Natural killer cell treated with Interleukin-12 subunit alpha and Interleukin-12 subunit beta and Interleukin-15 and Interleukin-18, amount 100 ng/mL, for 72 hours (primary cell): ENCODE results near the gene NDFIP1. TPM values are rescaled to one million over a fixed set of nuclear protein-coding genes. Genes with fewer than 3 reads are reported as not detected.

ENCODE experiments used
- ATAC-seq, 2 donors: fragments of 150-1000 bp; cut with Tn5 transposase in 1 of 2; sonication (Bioruptor Pico), chemical (Tn5 transposase) in 1 of 2; 2 replicates each; pipeline ENCODE4 v1.10.0; 2021
- DNase-seq: peaks from one replicate; pipeline ENCODE4 v3.0.0; 2022; ENCODE audit warnings: low spot score
- H3K27ac Mint-ChIP-seq, 2 donors: 1 replicate in 1 of 2; 2 replicates in 1 of 2; pipeline ENCODE4 v1.8.0; 2022; ENCODE audit warnings: mixed read lengths in 2 of 2, mild to moderate bottlenecking in 1 of 2, moderate library complexity in 1 of 2
- H3K27me3 Mint-ChIP-seq, 2 donors: 1 replicate in 1 of 2; 2 replicates in 1 of 2; pipeline ENCODE4 v1.8.0; 2022; ENCODE audit warnings: mixed read lengths in 2 of 2
- H3K36me3 Mint-ChIP-seq: one replicate; pipeline ENCODE4 v1.8.0; 2022; ENCODE audit warnings: mixed read lengths
- H3K4me1 Mint-ChIP-seq, 2 donors: 1 replicate in 1 of 2; 2 replicates in 1 of 2; pipeline ENCODE4 v1.8.0; 2022; ENCODE audit warnings: low read depth in 2 of 2, mixed read lengths in 2 of 2, mild to moderate bottlenecking in 1 of 2
- H3K4me3 Mint-ChIP-seq: one replicate; pipeline ENCODE4 v1.8.0; 2022; ENCODE audit warnings: mixed read lengths
- H3K9me3 Mint-ChIP-seq: 2 replicates; pipeline ENCODE4 v1.8.0; 2022; ENCODE audit warnings: mixed read lengths
- total RNA-seq, 2 donors: library from RNA; stranded (reverse); gene quantifications; one replicate each; pipeline ENCODE4 v1.2.3, GENCODE V29; 2022

NDFIP1 gene
- total RNA-seq, 2 donors from 2014 or later = 24.2 to 24.4 TPM

DNA sequence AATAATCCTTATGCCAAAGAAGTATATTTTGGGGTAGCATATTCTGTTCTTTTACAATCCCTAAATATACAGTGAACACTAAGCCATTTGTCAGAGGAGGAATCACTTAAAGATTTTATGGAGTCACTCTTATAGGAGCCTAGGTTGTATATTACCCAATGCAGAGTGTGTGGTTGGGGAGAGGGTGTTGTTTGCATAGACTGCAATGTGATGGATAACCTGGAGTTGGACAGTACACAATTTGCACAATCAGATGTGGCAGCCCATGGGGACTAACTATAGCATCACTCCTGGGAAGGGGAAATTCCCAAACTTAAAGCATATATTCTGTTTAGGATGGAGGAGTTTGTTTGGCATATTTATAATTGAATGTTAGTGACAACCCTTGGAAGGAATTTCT, 9.6 kb upstream of the NDFIP1 start:
- Mint-ChIP-seq H3K27ac (no peak overlapping the region), H3K9me3 (no peaks in the 10 kb centered on the region), H3K27me3 (peaks cover 0 to 8% of the 10 kb centered on the region in 2 donors), H3K36me3 (no peaks in the 10 kb centered on the region), H3K4me3 (no peak overlapping the region), H3K4me1 (peaks cover 14 to 18% of the 10 kb centered on the region in 2 donors)
- ATAC-seq (no peak), DNase-seq (no peak)

DNA sequence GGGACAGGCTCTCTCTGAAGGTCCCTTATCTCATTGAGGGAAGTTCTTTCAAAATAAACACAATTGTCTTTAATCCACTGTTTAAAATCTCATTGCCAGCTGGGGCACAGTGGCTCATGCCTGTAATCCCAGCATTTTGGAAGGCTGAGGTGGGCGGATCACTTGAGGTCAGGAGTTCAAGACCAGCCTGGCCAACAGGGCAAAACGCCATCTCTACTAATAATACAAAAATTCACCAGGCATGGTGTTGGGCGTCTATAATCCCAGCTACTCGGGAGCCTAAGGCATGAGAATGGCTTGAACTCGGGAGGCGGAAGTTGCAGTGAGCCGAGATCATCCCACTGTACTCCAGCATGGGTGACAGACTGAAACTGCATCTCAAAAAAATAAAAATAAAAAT, 8.3 kb upstream of the NDFIP1 start:
- no peak for ATAC-seq
- H3K4me1 Mint-ChIP-seq = peaks cover 13 to 18% of the 10 kb centered on the region in 2 donors
- no peaks in the 10 kb centered on the region for H3K36me3 Mint-ChIP-seq
- no peak for DNase-seq
- no peaks in the 10 kb centered on the region for H3K9me3 Mint-ChIP-seq
- no peak overlapping the region for H3K27ac Mint-ChIP-seq
- no peak overlapping the region for H3K4me3 Mint-ChIP-seq
- H3K27me3 Mint-ChIP-seq = peaks cover 0 to 8% of the 10 kb centered on the region in 2 donors

DNA sequence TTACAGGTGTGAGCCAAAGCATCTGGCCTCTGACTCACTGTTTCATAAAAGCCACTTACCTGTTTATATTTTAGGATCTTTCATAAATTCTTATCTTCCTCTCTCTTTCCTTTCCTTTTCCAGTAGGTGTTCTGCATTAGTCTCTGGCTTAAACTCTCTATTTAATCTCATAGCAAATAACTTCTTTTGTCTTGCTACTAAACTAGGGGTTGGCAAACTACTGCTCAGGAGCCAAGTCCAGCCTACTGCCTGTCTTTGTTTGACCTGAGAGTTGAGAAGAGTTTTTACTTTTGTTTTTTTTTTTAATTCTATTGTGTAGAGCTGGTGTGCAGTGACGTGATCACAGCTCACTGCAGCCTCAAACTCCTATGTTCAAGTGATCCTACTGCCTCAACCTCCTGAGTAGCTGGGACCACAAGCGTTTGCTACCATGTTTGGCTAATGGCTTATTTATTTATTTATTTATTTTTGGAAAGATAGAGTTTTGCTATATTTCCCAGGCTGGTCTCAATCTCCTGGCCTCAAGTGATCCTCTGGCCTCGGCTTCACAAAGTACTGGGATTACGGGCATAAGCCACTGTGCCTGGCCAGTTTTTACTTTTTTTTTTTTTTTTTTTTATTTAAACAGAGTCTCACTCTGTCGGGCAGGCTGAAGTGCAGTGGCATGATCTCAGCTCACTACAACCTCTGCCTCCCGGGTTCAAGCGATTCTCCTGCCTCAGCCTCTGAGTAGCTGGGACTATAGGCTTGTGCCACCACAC, 5.4 kb upstream of the NDFIP1 start:
- H3K27ac Mint-ChIP-seq = no peak overlapping the region

DNA sequence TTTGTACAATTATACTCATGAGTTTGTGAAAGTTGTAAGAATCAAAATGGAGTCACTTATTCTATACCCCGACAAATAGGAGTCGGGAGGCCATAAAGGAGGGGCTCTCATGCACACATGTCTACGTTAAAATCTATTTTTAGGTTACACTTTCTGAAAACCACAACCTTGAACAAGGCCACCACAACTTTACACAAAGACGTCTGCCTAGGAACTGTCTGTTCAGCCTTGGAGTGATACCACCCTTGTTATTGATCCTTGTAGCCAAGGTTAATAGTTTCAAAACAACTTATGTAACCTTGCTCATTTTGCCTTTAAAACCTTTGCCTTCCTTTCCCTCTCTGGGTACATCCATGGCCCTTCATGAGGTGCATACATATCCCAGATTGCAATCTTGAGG, 4.1 kb upstream of the NDFIP1 start:
- Mint-ChIP-seq H3K27me3 (peaks cover 0 to 6% of the 10 kb centered on the region in 2 donors), H3K27ac (no peak overlapping the region), H3K4me1 (peaks cover 6 to 23% of the 10 kb centered on the region in 2 donors), H3K36me3 (no peaks in the 10 kb centered on the region), H3K4me3 (no peak overlapping the region), H3K9me3 (no peaks in the 10 kb centered on the region)
- ATAC-seq (no peak), DNase-seq (no peak)

More for the DNA sequence above, 5.4 kb upstream of the NDFIP1 start:
- Mint-ChIP-seq H3K27me3 (peaks cover 0 to 6% of the 10 kb centered on the region in 2 donors), H3K9me3 (no peaks in the 10 kb centered on the region), H3K36me3 (no peaks in the 10 kb centered on the region), H3K4me1 (peaks cover 3 to 18% of the 10 kb centered on the region in 2 donors), H3K4me3 (no peak overlapping the region)
- DNase-seq (no peak), ATAC-seq (no peak)

DNA sequence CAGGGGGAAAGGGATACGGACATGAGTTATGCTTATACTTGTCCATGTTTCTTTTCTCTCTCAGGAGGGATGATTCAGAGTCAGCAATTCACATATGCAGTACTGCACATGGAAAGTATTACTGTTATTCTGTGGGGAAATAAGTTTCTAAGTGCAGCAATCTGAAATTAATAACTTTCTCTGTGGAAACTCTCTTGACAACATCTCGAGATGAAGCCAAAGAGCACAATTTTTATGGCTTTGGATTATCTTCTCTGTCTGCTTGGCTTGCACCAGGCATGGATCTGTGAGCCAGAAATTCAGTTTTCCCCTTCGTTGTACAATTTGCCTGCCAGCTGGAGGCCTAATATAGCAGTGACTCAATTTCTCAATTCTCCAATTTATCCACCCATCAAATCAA, 2.5 kb upstream of the NDFIP1 start:
- H3K4me1 Mint-ChIP-seq = peaks cover 15 to 39% of the 10 kb centered on the region in 2 donors
- no peak overlapping the region for H3K27ac Mint-ChIP-seq
- peaks cover 0 to 3% of the 10 kb centered on the region in 2 donors for H3K27me3 Mint-ChIP-seq
- no peak for DNase-seq
- no peak for ATAC-seq
- no peak overlapping the region for H3K4me3 Mint-ChIP-seq
- no peaks in the 10 kb centered on the region for H3K36me3 Mint-ChIP-seq
- no peaks in the 10 kb centered on the region for H3K9me3 Mint-ChIP-seq

DNA sequence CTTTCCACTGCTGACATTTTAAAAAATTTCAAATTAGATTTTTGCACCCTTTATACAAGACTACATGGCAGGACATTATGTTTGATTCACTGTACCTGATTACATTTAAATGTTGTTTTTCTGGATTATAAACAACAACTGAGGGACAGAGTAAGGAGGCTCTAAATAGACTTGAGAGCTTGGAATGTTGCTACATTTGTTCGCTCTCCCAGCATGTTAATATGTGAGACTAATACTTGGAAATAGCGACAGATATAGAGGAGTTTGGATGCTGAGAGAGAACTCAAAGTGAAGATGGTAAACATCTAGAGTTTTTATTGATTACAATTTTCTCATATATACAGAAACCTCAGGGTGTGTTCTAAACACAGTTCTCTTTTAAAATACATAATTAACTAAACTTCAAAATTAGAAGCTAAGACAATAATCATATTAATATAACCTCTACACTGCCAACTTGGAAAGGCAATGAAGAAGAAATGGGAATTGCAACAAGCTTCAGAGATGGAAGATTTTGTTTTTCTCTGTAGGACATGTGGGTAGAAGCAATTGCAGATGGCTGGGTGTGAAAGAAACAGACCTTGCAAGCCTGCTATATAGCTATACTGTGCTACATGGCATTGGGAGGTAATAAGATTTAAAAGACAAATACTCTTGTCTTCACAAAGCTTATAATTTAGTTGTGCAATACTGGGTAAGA, 1.4 kb upstream of the NDFIP1 start:
- no peaks in the 10 kb centered on the region for H3K36me3 Mint-ChIP-seq
- H3K27ac Mint-ChIP-seq = peak overlapping the region; percentile 71 to 75
- DNase-seq (no peak), ATAC-seq (no peak)
- no peaks in the 10 kb centered on the region for H3K9me3 Mint-ChIP-seq
- H3K27me3 Mint-ChIP-seq = peaks cover 0 to 3% of the 10 kb centered on the region in 2 donors
- H3K4me1 Mint-ChIP-seq = peaks cover 15 to 45% of the 10 kb centered on the region in 2 donors
- peak overlapping the region; percentile 70 for H3K4me3 Mint-ChIP-seq

DNA sequence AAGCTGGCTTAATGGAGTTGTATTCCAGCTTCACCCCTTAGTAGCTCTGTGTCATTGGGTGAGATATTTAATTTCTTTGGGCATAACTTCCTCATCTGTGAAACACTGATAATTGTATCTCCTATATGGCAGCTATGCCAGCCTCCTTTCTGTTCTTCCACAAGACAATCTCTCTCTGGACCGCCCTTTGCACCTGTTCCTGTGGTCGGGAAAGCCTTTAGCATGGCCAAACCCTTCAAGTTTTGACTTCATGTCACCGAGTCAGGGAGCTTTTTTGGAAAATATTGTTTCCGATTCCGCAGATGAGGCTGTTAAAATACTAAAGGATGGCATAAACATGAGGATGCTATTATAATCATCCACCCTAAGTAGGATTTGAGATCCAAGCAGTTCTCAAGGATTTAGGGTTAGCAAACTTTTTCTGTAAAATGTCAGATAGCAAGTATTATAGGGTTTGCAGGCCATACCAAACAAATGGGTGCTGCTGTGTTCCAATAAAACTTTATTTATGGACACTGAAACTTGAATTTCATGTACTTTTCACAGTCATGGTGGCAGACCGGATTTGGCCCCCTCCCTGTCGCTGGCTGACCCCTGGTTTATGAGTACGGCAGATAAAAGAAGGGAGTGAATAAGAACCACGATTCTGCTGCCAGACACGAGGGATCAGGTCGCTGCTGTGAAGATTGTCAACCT, 695 bp upstream of the NDFIP1 start:
- H3K4me3 Mint-ChIP-seq = peak overlapping the region; percentile 70
- H3K27me3 Mint-ChIP-seq = peaks cover 0 to 2% of the 10 kb centered on the region in 2 donors
- H3K27ac Mint-ChIP-seq = peak overlapping the region; percentile 71 to 75
- DNase-seq (no peak), ATAC-seq (no peak)
- H3K4me1 Mint-ChIP-seq = peaks cover 16 to 47% of the 10 kb centered on the region in 2 donors
- no peaks in the 10 kb centered on the region for H3K36me3 Mint-ChIP-seq
- no peaks in the 10 kb centered on the region for H3K9me3 Mint-ChIP-seq

DNA sequence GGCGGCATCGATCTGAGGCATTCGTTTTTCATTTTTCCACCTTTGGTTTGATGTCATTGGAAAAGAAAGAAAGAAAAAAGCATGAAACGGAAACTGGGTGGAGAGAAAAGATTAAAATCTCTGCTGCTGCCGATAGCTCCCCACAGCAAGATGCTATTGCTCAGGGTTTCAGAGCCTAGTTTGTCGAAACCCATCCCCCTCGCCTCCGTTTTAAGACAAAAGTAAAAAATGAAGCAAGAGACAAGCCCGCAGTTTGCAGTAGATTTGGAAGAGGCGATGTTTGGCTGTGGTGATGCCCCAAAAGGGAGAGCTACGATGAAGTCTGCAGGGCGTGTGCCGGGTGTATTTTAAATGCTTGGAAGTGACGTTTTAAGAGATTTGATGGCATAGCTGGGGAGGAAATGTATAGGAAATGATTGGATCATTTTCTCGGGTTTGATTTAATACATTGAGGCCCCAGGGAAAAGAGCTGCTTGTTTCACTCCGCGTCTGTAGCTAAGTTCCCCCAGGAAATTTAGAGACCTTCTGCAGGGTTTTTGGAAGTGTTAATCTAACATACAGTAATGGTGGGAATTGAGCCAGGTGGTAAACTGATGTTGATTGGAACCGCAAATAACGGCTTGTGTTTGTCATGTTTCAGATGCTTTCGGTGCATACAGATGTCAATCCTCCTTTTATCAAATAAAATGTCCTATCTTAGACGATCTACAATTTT, 909 bp downstream of the NDFIP1 start:
- H3K4me3 Mint-ChIP-seq = peak overlapping the region; percentile 91
- DNase-seq = no peak
- H3K4me1 Mint-ChIP-seq = peaks cover 27 to 56% of the 10 kb centered on the region in 2 donors
- no peaks in the 10 kb centered on the region for H3K27me3 Mint-ChIP-seq
- ATAC-seq = no peak
- no peaks in the 10 kb centered on the region for H3K36me3 Mint-ChIP-seq
- no peaks in the 10 kb centered on the region for H3K9me3 Mint-ChIP-seq
- H3K27ac Mint-ChIP-seq = peak overlapping the region; percentile 71 to 87

DNA sequence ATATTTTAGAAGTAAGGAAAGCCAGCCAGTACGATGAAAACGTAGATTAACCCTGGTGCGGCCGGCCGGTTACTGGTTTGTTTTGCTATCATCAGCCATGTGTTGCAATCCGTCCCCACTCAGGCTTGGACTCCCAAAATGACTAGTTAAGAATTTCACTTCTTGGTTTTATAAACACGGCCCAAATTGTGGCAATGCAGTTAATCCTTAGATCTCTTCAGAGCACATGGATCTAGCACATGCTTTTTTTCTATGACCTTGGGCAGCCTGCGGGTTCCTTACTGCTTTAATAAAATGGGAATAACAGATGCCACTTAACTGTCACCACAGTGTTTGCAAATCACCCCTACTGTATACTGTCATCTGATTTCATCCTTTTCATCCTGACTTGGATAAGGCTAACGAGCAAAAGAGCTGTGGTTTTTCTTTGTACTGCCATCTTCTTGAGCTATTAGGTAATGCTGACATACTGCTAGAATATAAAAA, 1.5 kb downstream of the NDFIP1 start:
- Mint-ChIP-seq H3K9me3 (no peaks in the 10 kb centered on the region), H3K36me3 (no peaks in the 10 kb centered on the region), H3K27ac (peak overlapping the region; percentile 71 to 87), H3K4me3 (peak overlapping the region; percentile 91), H3K27me3 (no peaks in the 10 kb centered on the region), H3K4me1 (peaks cover 27 to 50% of the 10 kb centered on the region in 2 donors)
- DNase-seq = no peak
- no peak for ATAC-seq

DNA sequence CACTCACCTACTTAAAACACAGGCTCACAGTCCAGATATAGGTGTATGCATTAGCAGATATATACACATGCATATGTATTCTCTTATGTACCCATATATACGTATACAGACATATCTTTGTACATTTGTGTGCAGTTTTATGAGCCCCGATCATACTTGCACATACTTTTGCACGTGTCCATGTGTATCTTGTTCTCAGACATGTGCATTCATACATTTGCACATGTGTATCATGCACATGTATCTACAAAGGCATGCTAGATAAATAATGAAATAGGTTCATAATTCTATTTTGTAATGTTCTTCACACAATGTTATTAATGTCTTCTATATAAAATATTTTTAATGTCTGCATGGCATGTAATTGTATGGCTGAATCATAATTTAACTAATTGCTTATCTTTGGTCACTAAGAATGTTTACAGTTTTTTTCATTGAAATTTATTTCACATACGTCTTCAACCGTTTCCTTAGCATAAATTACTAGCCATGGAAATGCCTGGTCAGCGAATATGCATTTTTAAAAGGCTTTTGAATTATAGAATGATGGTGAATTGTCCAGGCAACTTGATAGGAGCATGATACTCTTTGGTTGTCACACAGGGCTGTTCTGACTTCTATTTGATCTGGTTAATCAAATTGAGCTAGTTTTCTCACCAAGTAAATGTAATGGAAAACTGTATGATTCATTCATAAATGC, 2.6 kb downstream of the NDFIP1 start:
- no peaks in the 10 kb centered on the region for H3K9me3 Mint-ChIP-seq

DNA sequence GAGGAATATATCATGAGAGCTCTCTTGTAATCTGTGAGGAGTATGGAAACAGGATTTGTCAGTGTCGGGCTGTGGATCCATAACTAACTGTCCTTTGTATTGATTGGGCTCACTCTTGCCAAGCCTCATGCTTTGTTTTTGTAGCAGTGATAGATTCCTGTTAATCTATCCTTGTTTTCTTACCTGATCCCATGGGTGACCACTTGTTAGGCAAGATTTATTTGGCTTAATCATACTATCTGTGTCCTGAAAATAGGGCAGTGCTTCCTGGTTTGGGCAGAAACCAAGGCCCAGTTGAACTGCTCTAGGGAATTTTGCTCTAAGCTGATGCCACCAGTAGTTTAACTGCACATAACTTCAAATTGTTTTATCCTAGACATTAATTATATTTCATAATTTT, 6.1 kb downstream of the NDFIP1 start:
- ATAC-seq = no peak
- no peak for DNase-seq
- H3K9me3 Mint-ChIP-seq = no peaks in the 10 kb centered on the region
- H3K27ac Mint-ChIP-seq = no peak overlapping the region
- H3K4me3 Mint-ChIP-seq = no peak overlapping the region
- H3K4me1 Mint-ChIP-seq = peaks cover 36 to 49% of the 10 kb centered on the region in 2 donors
- no peaks in the 10 kb centered on the region for H3K27me3 Mint-ChIP-seq
- H3K36me3 Mint-ChIP-seq = no peaks in the 10 kb centered on the region

More for the DNA sequence above, 2.6 kb downstream of the NDFIP1 start:
- no peak overlapping the region for H3K27ac Mint-ChIP-seq
- H3K4me1 Mint-ChIP-seq = peaks cover 27 to 47% of the 10 kb centered on the region in 2 donors
- no peaks in the 10 kb centered on the region for H3K36me3 Mint-ChIP-seq
- no peak for DNase-seq
- ATAC-seq = no peak
- H3K27me3 Mint-ChIP-seq = no peaks in the 10 kb centered on the region
- H3K4me3 Mint-ChIP-seq = peak overlapping the region; percentile 91

DNA sequence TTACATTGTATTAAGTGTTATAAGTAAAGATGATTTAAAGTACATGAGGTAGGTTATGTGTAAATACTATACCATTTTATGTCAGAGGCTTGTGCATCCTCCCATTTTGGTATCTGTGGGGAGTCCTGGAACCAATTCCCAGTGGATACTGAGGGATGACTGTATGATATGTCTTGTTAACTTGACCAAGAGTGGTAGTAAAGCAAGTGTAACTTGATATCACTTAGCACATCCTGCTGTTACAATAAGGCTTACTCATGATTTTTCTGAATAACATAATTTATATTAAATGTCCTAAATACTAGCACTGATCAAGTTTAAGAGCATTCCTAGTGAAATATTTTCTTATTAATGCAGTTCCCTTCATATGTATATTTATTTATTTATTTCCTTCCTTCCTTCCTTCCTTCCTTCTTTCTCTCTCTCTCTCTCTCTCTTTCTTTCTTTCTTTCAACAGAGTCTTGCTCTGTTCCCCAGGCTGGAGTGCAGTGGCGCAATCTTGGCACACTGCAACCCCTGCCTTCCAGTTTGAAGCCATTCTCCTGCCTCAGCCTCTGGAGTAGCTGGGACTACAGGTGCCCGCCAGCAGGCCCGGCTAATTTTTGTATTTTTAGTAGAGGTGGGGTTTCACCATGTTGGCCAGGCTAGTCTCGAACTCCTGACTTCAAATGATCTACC, 7.5 kb downstream of the NDFIP1 start:
- Mint-ChIP-seq H3K27ac (peak overlapping the region in 1 of 2 donors; percentile 50), H3K4me1 (peaks cover 36 to 47% of the 10 kb centered on the region in 2 donors), H3K27me3 (no peaks in the 10 kb centered on the region), H3K9me3 (no peaks in the 10 kb centered on the region), H3K4me3 (no peak overlapping the region), H3K36me3 (no peaks in the 10 kb centered on the region)
- no peak for ATAC-seq
- no peak for DNase-seq
